Measurements from ENCODE around the gene MS4A7.

MS4A7 gene, protein sequence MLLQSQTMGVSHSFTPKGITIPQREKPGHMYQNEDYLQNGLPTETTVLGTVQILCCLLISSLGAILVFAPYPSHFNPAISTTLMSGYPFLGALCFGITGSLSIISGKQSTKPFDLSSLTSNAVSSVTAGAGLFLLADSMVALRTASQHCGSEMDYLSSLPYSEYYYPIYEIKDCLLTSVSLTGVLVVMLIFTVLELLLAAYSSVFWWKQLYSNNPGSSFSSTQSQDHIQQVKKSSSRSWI

DNA sequence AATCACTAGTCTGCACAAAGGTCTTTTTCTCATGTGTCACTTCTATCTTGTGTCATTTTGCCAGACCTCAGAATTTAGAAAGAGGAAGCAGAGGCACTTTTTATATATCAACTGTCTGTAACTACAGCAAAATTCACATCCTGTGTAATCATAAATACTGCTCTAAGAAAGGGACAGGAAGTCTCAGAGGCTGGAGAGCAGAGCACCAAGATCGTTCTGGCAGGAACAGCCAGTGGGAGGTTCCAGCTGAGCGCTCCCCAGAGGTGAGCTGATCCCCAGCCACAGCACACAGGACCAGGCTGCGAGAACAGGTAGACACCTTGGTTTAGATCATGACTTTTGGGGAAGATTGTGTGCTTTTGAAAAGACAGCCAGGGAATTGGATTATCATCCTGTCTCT is at the start of gene MS4A7:
Gene MS4A7, plus strand, starts transcription at position 179 of the 400 bp plus-strand sequence. CDS start 4,610 bp downstream, outside the sequence.
- in situ Hi-C loops (cut with MboI; ENCODE audit: low sequenced_read_pairs), result no loop called here

GRCh38 chr11:60332846-60333245 is 45.5 kb upstream of the MS4A7 start:
- in situ Hi-C loops (cut with MboI; ENCODE audit: low sequenced_read_pairs), result no loop called here

- in situ Hi-C loops (cut with MboI; ENCODE audit: low sequenced_read_pairs), result no loop called here
Observed at GRCh38 chr11:60334005-60334620, 44.2 kb upstream of the MS4A7 start.

DNA sequence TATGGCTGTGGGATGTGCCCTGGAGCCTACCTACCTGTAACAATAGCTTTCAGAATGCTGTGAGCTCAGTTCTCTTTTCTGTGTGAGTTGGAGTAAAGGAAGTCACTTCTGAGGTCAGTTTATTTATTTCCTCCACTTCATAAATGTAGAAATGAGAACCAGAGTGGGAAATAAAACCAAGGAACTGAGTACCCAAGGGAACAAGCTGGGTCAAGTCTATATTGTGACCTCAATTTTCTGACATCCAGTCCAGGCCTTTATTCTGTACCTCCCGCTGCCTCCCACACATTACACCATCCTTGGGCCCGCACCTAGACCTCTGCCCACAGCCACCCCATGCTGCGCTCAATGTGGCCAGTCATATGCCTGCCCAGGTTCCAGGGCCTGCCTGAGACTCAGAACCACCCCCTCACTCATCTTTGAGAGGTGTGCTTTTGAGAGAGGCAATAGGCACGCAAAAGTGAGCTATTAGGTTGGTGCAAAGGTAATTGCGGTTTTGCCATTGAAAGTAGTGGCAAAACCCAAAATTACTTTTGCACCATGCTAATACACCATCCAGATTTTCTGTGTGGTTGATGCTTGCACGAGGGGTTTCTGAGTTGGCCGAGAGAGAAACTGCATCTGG is 41.5 kb upstream of the MS4A7 start:
- in situ Hi-C loops (cut with MboI; ENCODE audit: low sequenced_read_pairs), result no loop called here

- in situ Hi-C loops (cut with MboI; ENCODE audit: low sequenced_read_pairs), result no loop called here
Observed at GRCh38 chr11:60338053-60338452, 40.3 kb upstream of the MS4A7 start.

- in situ Hi-C loops (cut with MboI; ENCODE audit: low sequenced_read_pairs), result no loop called here
Observed at GRCh38 chr11:60339356-60339755, 39.0 kb upstream of the MS4A7 start.

- in situ Hi-C loops (cut with MboI; ENCODE audit: low sequenced_read_pairs), result no loop called here
Observed at GRCh38 chr11:60343094-60343704, 35.1 kb upstream of the MS4A7 start.

- in situ Hi-C loops (cut with MboI; ENCODE audit: low sequenced_read_pairs), result no loop called here
Observed at GRCh38 chr11:60344146-60344545, 34.2 kb upstream of the MS4A7 start.

GRCh38 chr11:60345489-60345888 is 32.8 kb upstream of the MS4A7 start:
- in situ Hi-C loops (cut with MboI; ENCODE audit: low sequenced_read_pairs), result no loop called here

GRCh38 chr11:60347084-60347797 is 31.1 kb upstream of the MS4A7 start:
- in situ Hi-C loops (cut with MboI; ENCODE audit: low sequenced_read_pairs), result no loop called here

DNA sequence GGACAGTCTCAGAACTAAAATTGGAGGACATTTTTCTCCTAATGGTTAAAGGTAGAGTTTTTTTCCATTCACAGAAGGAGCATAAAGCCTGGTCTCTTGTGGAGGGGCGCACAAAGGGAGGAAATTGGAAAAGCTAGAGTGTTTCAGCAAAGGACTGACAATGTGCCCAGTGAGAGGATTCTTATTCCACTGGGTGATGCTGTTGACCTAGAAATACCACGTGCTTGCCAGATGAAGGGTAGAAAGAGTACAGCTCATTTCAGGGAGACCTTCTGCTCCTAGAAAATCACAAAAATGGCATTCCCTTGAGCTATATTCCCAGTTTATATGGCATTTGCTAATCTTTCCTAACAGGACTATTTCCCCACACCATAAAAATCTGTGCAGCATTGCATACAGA is 30.2 kb upstream of the MS4A7 start:
- in situ Hi-C loops (cut with MboI; ENCODE audit: low sequenced_read_pairs), result no loop called here

DNA sequence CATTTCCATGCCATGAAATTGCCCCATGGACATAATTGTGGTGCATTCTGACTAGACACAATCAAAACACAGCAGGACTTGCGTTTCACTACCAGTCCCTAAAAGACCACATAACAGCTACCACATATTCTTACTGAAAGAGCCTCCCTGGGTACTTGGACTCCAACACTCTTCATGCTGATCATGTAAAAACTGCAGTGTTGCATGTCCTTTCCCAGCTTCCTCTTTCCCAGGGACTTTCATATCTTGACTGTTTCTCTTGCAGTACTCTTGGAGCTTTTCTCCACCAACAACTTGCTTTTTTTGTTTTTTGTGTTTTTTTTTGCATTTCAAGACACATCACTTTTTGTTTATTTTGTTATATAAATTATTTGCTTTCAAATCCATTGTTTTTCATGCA is 28.3 kb upstream of the MS4A7 start:
- in situ Hi-C loops (cut with MboI; ENCODE audit: low sequenced_read_pairs), result loop anchor here (25.0 kb wide), 1 partner anchor 262 kb away; no protein-coding TSS in a partner anchor

- in situ Hi-C loops (cut with MboI; ENCODE audit: low sequenced_read_pairs), result loop anchor here (25.0 kb wide), 1 partner anchor 255 kb away; no protein-coding TSS in a partner anchor
Observed at GRCh38 chr11:60357771-60358170, 20.6 kb upstream of the MS4A7 start.

- in situ Hi-C loops (cut with MboI; ENCODE audit: low sequenced_read_pairs), result loop anchor here (25.0 kb wide), 1 partner anchor 252 kb away; no protein-coding TSS in a partner anchor
Observed at GRCh38 chr11:60360621-60361020, 17.7 kb upstream of the MS4A7 start.

GRCh38 chr11:60362241-60362640 is 16.1 kb upstream of the MS4A7 start:
- in situ Hi-C loops (cut with MboI; ENCODE audit: low sequenced_read_pairs), result loop anchor here (25.0 kb wide), 1 partner anchor 250 kb away; no protein-coding TSS in a partner anchor

GRCh38 chr11:60363542-60364470 is 14.5 kb upstream of the MS4A7 start:
- in situ Hi-C loops (cut with MboI; ENCODE audit: low sequenced_read_pairs), result loop anchor here (25.0 kb wide), 1 partner anchor 248 kb away; no protein-coding TSS in a partner anchor

- in situ Hi-C loops (cut with MboI; ENCODE audit: low sequenced_read_pairs), result loop anchor here (25.0 kb wide), 1 partner anchor 246 kb away; no protein-coding TSS in a partner anchor
Observed at GRCh38 chr11:60366262-60366904, 11.9 kb upstream of the MS4A7 start.

GRCh38 chr11:60367009-60367408 is 11.3 kb upstream of the MS4A7 start:
- in situ Hi-C loops (cut with MboI; ENCODE audit: low sequenced_read_pairs), result loop anchor here (25.0 kb wide), 1 partner anchor 245 kb away; no protein-coding TSS in a partner anchor

DNA sequence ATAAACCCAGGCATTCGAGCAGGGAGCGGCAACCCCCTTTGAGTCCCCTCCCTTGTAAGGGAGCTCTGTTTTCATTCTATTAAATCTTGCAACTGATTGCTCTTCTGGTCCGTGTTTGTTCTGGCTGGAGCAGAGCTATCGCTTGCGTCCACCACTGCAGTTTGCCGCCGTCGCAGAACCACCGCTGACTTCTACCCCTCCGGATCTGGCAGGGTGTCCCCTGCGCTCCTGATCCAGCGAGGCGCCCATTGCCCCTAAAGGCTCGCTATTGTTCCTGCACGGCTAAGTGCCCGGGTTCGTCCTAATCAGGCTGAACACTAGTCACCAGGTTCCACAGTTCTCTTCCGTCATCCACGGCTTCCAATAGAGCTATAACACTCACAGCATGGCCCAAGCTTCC is 10.4 kb upstream of the MS4A7 start:
- in situ Hi-C loops (cut with MboI; ENCODE audit: low sequenced_read_pairs), result loop anchor here (25.0 kb wide), 1 partner anchor 244 kb away; no protein-coding TSS in a partner anchor
